GM23338 (cell line): ENCODE measurements around the gene MEOX2. TPM values are rescaled to one million over a fixed set of nuclear protein-coding genes. Genes with fewer than 3 reads are reported as not detected.

Source experiments
- ATAC-seq: fragments of 200-7000 bp; cut with Tn5 transposase; 3 replicates; pipeline ENCODE4 v1.9.1; 2020
- DNase-seq: peaks from one replicate; pipeline ENCODE4 v3.0.0-alpha.2; 2015; ENCODE audit warnings: low spot score
- H2AFZ ChIP-seq: fragments of 200-600 bp; sonication (generic); 2 replicates; pipeline ENCODE4 v1.8.0; 2016; ENCODE audit warnings: antibody characterized with exemption, mild to moderate bottlenecking, moderate library complexity
- H3F3A ChIP-seq: fragments of 200-600 bp; sonication (generic); replicated peaks from 2 replicates; pipeline ENCODE4 v1.8.0; 2017; ENCODE audit warnings: antibody characterized with exemption, mixed run types, low read depth
- H3K27ac ChIP-seq: fragments of 200-600 bp; sonication (generic); 2 replicates; pipeline ENCODE4 v1.6.1; 2016; ENCODE audit warnings: low read depth
- H3K27me3 ChIP-seq: fragments of 200-600 bp; sonication (generic); 2 replicates; pipeline ENCODE4 v1.8.0; 2016; ENCODE audit warnings: mild to moderate bottlenecking, mixed run types, moderate library complexity; ENCODE audit not compliant: insufficient read depth
- H3K36me3 ChIP-seq: fragments of 200-600 bp; sonication (generic); 2 replicates; pipeline ENCODE4 v1.8.0; 2016; ENCODE audit warnings: mild to moderate bottlenecking; ENCODE audit not compliant: insufficient read depth
- H3K4me1 ChIP-seq: fragments of 200-600 bp; sonication (generic); 2 replicates; pipeline ENCODE4 v1.8.0; 2016; ENCODE audit warnings: mild to moderate bottlenecking, moderate library complexity; ENCODE audit not compliant: insufficient read depth
- H3K4me2 ChIP-seq: fragments of 200-600 bp; sonication (generic); 2 replicates; pipeline ENCODE4 v1.7.1; 2017; ENCODE audit warnings: mixed run types
- H3K4me3 ChIP-seq: fragments of 200-600 bp; sonication (generic); 2 replicates; pipeline ENCODE4 v1.6.1; 2016; ENCODE audit warnings: mixed run types
- H3K79me2 ChIP-seq: fragments of 200-600 bp; sonication (generic); replicated peaks from 2 replicates; pipeline ENCODE4 v1.8.0; 2017; ENCODE audit warnings: mild to moderate bottlenecking; ENCODE audit not compliant: insufficient read depth
- H3K9me2 ChIP-seq: fragments of 200-600 bp; sonication (generic); 2 replicates; pipeline ENCODE4 v1.8.0; 2017; ENCODE audit not compliant: insufficient read depth
- H4K20me1 ChIP-seq: fragments of 200-600 bp; sonication (generic); replicated peaks from 2 replicates; pipeline ENCODE4 v1.8.0; 2017; ENCODE audit warnings: mild to moderate bottlenecking; ENCODE audit not compliant: insufficient read depth
- H3K27ac Mint-ChIP-seq: 2 replicates; pipeline ENCODE4 v1.8.0; 2020; ENCODE audit warnings: inconsistent platforms, mild to moderate bottlenecking, moderate library complexity, mixed read lengths
- H3K27me3 Mint-ChIP-seq: 3 replicates; pipeline ENCODE4 v1.8.0; 2022; ENCODE audit warnings: low read depth, mild to moderate bottlenecking, moderate library complexity, mixed read lengths, inconsistent platforms; ENCODE audit not compliant: insufficient read depth, poor library complexity
- H3K36me3 Mint-ChIP-seq: 3 replicates; pipeline ENCODE4 v1.8.0; 2021; ENCODE audit warnings: low read depth, mild to moderate bottlenecking, inconsistent platforms, moderate library complexity, mixed read lengths
- H3K4me1 Mint-ChIP-seq: 3 replicates; pipeline ENCODE4 v1.8.0; 2020; ENCODE audit warnings: mild to moderate bottlenecking, inconsistent platforms, mixed read lengths
- H3K4me3 Mint-ChIP-seq: 3 replicates; pipeline ENCODE4 v1.8.0; 2021; ENCODE audit warnings: moderate library complexity, mild to moderate bottlenecking, inconsistent platforms, mixed read lengths
- H3K9me3 Mint-ChIP-seq: 3 replicates; pipeline ENCODE4 v1.8.0; 2020; ENCODE audit warnings: moderate library complexity, mild to moderate bottlenecking, inconsistent platforms, mixed read lengths
- CREB1 ChIP-seq: fragments of 250-450 bp; sonication (Bioruptor Pico); IDR thresholded peaks from 2 replicates; pipeline ENCODE4 v1.5.0; 2020; ENCODE audit warnings: low read depth, mild to moderate bottlenecking, moderate library complexity
- EZH2 ChIP-seq: fragments of 200-600 bp; sonication (generic); IDR thresholded peaks from one replicate; pipeline ENCODE4 v1.8.0; 2017; ENCODE audit warnings: antibody characterized with exemption, mild to moderate bottlenecking, low read depth; ENCODE audit not compliant: unreplicated experiment
- EZH2phosphoT487 ChIP-seq: fragments of 200-600 bp; sonication (generic); IDR thresholded peaks from one replicate; pipeline ENCODE4 v1.8.1; 2018; ENCODE audit warnings: antibody characterized with exemption; ENCODE audit not compliant: unreplicated experiment
- NANOG ChIP-seq: IDR thresholded peaks from 2 replicates; pipeline ENCODE4 v1.6.1; 2016; ENCODE audit warnings: antibody characterized with exemption, borderline replicate concordance
- POLR2AphosphoS5 ChIP-seq: IDR thresholded peaks from 2 replicates; pipeline ENCODE4 v1.6.1; 2016; ENCODE audit warnings: antibody characterized with exemption, low read depth
- REST ChIP-seq: IDR thresholded peaks from one replicate; pipeline ENCODE4 v1.6.1; 2018; ENCODE audit warnings: antibody characterized with exemption; ENCODE audit not compliant: unreplicated experiment
- polyA plus RNA-seq: library from polyadenylated mRNA; unstranded; fragments of >200 nt; fragmentation: Nextera tagmentation; extraction: Ambion mirVana; gene quantifications from 2 replicates; pipeline ENCODE4 v1.2.1, GENCODE V29; 2016
- total RNA-seq: library from RNA; depleted of rRNA; stranded (reverse); fragments of >200 nt; shearing (Covaris generic); gene quantifications from 2 replicates; pipeline ENCODE4 v1.2.3, GENCODE V29; 2014
- TF ChIP-seq, protein P1 (sequence below), 2 experiments: fragments of 200-600 bp in 1 of 2; sonication (generic) in 1 of 2; conservative IDR thresholded peaks; 2 replicates each; pipeline versions ENCODE4 v1.5.1 to v1.6.1; 2016 to 2017; ENCODE audit warnings: antibody characterized with exemption in 2 of 2, low read depth in 2 of 2, mild to moderate bottlenecking in 2 of 2, moderate library complexity in 1 of 2
- TF ChIP-seq, protein P2 (sequence below): fragments of 250-450 bp; sonication (Bioruptor Pico); IDR thresholded peaks from 2 replicates; pipeline ENCODE4 v1.5.0; 2020; ENCODE audit warnings: mild to moderate bottlenecking, moderate library complexity

MEOX2 gene
- total and polyA plus RNA-seq, 2 experiments from 2014 or later = 0.50 to 1.2 TPM

- Histone ChIP-seq H3K36me3 (no peaks in the 10 kb centered on the region), H3K4me3 (no peak overlapping the region), H3K27me3 (no peaks in the 10 kb centered on the region), H3F3A (no peaks in the 10 kb centered on the region), H3K27ac (no peak overlapping the region), H2AFZ (no peak overlapping the region), H3K9me2 (peaks cover 4% of the 10 kb centered on the region; the same call in 1 of the 2 replicates), H3K4me1 (no peaks in the 10 kb centered on the region), H3K4me2 (no peak overlapping the region), H3K79me2 (no peaks in the 10 kb centered on the region), H4K20me1 (no peaks in the 10 kb centered on the region)
- H3K27ac Mint-ChIP-seq = no peak overlapping the region
- H3K4me3 Mint-ChIP-seq = no peak overlapping the region
- DNase-seq (peak; percentile 12), ATAC-seq (no peak)
- H3K4me1 Mint-ChIP-seq = no peaks in the 10 kb centered on the region; the same call in 2 of the 3 replicates
- H3K36me3 Mint-ChIP-seq = no peaks in the 10 kb centered on the region
- no peak for TF ChIP-seq NANOG
- TF ChIP-seq, protein P1, sequence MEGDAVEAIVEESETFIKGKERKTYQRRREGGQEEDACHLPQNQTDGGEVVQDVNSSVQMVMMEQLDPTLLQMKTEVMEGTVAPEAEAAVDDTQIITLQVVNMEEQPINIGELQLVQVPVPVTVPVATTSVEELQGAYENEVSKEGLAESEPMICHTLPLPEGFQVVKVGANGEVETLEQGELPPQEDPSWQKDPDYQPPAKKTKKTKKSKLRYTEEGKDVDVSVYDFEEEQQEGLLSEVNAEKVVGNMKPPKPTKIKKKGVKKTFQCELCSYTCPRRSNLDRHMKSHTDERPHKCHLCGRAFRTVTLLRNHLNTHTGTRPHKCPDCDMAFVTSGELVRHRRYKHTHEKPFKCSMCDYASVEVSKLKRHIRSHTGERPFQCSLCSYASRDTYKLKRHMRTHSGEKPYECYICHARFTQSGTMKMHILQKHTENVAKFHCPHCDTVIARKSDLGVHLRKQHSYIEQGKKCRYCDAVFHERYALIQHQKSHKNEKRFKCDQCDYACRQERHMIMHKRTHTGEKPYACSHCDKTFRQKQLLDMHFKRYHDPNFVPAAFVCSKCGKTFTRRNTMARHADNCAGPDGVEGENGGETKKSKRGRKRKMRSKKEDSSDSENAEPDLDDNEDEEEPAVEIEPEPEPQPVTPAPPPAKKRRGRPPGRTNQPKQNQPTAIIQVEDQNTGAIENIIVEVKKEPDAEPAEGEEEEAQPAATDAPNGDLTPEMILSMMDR (conservative IDR thresholded peaks at IDR 0.05; ENCODE audit: low read depth in 2 of 2) = peak; percentile 37 to 39
- H3K27me3 Mint-ChIP-seq = no peaks in the 10 kb centered on the region
- H3K9me3 Mint-ChIP-seq = no peaks in the 10 kb centered on the region
These were observed 43.3 kb downstream of the MEOX2 start for GRCh38 chr7:15643000-15643705.

DNA sequence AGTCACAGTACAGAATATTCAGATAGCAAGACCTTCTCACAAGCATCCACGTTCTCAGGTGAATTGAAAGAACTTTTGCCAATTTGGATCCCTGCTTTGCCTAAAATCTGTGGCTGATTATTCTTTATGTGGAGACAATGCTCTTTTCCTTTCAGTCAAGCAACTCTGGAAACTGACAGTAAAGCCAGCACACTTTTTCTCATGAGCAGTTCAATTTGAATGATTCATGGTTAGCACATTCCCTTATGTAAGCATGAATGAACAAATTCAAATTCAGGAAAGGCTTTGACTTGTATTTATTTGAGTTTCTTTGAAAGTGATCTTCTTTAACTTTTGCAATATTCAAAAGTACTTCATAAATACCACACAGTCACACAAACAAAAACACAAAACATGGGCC is 57.6 kb downstream of the MEOX2 start:
- Histone ChIP-seq H3K27me3 (no peaks in the 10 kb centered on the region), H3K27ac (no peak overlapping the region), H4K20me1 (no peaks in the 10 kb centered on the region), H3K4me3 (no peak overlapping the region), H3K79me2 (no peaks in the 10 kb centered on the region), H3K36me3 (no peaks in the 10 kb centered on the region), H3K9me2 (no peaks in the 10 kb centered on the region), H3K4me2 (no peak overlapping the region), H3F3A (no peaks in the 10 kb centered on the region), H2AFZ (no peak overlapping the region), H3K4me1 (no peaks in the 10 kb centered on the region)
- Mint-ChIP-seq H3K36me3 (no peaks in the 10 kb centered on the region), H3K9me3 (no peaks in the 10 kb centered on the region), H3K4me1 (no peaks in the 10 kb centered on the region), H3K27ac (no peak overlapping the region; the same call in 1 of the 2 replicates), H3K27me3 (no peaks in the 10 kb centered on the region), H3K4me3 (no peak overlapping the region)
- no peak for DNase-seq
- no peak for ATAC-seq
- TF ChIP-seq POLR2AphosphoS5 = no peak
- TF ChIP-seq CREB1 = no peak
- TF ChIP-seq REST = no peak
- no peak for TF ChIP-seq EZH2
- TF ChIP-seq, protein P2, sequence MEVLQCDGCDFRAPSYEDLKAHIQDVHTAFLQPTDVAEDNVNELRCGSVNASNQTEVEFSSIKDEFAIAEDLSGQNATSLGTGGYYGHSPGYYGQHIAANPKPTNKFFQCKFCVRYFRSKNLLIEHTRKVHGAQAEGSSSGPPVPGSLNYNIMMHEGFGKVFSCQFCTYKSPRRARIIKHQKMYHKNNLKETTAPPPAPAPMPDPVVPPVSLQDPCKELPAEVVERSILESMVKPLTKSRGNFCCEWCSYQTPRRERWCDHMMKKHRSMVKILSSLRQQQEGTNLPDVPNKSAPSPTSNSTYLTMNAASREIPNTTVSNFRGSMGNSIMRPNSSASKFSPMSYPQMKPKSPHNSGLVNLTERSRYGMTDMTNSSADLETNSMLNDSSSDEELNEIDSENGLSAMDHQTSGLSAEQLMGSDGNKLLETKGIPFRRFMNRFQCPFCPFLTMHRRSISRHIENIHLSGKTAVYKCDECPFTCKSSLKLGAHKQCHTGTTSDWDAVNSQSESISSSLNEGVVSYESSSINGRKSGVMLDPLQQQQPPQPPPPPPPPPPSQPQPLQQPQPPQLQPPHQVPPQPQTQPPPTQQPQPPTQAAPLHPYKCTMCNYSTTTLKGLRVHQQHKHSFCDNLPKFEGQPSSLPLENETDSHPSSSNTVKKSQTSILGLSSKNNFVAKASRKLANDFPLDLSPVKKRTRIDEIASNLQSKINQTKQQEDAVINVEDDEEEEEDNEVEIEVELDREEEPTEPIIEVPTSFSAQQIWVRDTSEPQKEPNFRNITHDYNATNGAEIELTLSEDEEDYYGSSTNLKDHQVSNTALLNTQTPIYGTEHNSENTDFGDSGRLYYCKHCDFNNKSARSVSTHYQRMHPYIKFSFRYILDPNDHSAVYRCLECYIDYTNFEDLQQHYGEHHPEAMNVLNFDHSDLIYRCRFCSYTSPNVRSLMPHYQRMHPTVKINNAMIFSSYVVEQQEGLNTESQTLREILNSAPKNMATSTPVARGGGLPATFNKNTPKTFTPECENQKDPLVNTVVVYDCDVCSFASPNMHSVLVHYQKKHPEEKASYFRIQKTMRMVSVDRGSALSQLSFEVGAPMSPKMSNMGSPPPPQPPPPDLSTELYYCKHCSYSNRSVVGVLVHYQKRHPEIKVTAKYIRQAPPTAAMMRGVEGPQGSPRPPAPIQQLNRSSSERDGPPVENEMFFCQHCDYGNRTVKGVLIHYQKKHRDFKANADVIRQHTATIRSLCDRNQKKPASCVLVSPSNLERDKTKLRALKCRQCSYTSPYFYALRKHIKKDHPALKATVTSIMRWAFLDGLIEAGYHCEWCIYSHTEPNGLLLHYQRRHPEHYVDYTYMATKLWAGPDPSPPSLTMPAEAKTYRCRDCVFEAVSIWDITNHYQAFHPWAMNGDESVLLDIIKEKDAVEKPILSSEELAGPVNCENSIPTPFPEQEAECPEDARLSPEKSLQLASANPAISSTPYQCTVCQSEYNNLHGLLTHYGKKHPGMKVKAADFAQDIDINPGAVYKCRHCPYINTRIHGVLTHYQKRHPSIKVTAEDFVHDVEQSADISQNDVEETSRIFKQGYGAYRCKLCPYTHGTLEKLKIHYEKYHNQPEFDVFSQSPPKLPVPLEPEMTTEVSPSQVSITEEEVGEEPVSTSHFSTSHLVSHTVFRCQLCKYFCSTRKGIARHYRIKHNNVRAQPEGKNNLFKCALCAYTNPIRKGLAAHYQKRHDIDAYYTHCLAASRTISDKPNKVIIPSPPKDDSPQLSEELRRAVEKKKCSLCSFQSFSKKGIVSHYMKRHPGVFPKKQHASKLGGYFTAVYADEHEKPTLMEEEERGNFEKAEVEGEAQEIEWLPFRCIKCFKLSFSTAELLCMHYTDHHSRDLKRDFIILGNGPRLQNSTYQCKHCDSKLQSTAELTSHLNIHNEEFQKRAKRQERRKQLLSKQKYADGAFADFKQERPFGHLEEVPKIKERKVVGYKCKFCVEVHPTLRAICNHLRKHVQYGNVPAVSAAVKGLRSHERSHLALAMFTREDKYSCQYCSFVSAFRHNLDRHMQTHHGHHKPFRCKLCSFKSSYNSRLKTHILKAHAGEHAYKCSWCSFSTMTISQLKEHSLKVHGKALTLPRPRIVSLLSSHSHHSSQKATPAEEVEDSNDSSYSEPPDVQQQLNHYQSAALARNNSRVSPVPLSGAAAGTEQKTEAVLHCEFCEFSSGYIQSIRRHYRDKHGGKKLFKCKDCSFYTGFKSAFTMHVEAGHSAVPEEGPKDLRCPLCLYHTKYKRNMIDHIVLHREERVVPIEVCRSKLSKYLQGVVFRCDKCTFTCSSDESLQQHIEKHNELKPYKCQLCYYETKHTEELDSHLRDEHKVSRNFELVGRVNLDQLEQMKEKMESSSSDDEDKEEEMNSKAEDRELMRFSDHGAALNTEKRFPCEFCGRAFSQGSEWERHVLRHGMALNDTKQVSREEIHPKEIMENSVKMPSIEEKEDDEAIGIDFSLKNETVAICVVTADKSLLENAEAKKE (CRISPR knock-in tag) = no peak
- no peak for TF ChIP-seq EZH2phosphoT487
